Measurements from ENCODE around the gene CARHSP1. TPM values are rescaled to one million over a fixed set of nuclear protein-coding genes. Genes with fewer than 3 reads are reported as not detected.

Gene CARHSP1
- total and polyA plus RNA-seq, 9 of the 15 experiments (the other 6 are each of a cell fraction or from before 2014, with no cell fraction given): 5.8 to 114 (median 41.1) TPM

DNA sequence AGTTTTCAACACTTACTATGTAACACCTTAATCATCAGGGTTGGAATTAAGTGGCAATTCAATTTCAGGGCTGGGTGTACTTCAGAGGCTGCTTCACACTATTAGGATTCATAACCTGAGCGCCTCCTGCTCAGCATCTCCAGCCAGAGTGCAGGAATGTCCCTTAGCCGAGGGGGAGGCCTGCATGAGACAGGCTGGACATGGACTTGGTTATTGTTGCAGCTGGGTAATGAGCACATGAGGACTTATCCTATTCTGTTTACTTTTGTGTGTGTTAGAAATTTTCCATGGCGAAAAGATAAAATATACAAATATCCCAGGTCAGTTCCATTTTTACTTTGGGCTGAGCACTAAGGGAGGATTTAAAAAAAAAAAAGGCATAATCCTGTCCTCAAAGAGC, 60.8 kb downstream of the CARHSP1 start (continued):
- TF ChIP-seq, protein P1, sequence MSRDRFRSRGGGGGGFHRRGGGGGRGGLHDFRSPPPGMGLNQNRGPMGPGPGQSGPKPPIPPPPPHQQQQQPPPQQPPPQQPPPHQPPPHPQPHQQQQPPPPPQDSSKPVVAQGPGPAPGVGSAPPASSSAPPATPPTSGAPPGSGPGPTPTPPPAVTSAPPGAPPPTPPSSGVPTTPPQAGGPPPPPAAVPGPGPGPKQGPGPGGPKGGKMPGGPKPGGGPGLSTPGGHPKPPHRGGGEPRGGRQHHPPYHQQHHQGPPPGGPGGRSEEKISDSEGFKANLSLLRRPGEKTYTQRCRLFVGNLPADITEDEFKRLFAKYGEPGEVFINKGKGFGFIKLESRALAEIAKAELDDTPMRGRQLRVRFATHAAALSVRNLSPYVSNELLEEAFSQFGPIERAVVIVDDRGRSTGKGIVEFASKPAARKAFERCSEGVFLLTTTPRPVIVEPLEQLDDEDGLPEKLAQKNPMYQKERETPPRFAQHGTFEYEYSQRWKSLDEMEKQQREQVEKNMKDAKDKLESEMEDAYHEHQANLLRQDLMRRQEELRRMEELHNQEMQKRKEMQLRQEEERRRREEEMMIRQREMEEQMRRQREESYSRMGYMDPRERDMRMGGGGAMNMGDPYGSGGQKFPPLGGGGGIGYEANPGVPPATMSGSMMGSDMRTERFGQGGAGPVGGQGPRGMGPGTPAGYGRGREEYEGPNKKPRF (IDR thresholded peaks at IDR 0.05; ENCODE audit: low read depth, low read length): no peak
- no peak for TF ChIP-seq SIN3B (IDR thresholded peaks at IDR 0.05; ENCODE audit: low read depth)
- TF ChIP-seq, protein P2, sequence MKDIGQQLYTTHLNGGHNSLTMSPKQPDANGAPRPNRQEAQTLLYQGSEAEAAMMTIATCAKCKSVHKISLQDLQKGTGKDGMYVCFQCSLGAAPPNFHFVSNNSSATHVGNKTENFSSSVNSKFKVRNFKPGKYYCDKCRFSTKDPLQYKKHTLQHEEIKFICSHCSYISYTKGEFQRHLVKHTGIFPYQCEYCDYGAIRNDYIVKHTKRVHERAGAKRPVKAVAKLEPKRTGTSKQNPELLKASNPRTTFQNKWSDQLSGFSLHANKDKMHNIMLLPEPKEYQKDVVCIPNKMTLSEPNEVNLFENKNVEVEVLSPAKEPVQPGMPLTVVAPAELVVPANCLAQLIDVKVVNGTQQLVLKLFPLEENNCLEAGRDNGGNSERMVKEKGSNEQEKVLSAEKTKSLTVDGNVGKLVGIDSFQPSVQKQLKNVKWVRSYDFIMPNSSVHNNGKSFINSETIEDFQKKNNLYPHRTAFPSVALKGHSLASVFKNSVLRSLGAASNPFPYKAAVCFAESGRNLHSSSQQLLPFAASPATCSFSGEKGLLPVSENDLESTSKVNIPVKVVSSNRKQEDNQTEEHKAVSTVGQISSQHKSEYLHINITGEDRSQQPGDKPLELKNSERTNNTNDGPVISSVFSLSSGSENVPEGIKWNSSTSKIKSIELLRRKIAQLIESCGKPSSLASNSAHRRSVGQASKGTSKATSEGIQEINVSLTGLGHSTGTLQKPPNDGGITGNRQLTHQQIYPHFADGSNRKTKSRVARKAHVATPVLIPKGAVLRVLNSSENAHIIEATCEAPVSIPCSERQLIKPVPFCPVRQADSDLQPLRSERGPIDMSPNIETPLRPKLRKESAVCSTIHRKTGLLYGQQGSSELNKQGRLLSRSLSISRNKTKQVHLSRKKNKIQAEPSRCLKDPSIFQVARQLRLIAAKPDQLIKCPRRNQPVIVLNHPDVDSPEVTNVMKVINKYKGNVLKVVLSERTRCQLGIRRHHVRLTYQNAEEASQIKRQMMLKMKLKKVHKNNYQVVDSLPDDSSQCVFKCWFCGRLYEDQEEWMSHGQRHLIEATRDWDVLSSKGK (CRISPR knock-in tag; IDR thresholded peaks at IDR 0.05): no peak
- TF ChIP-seq, protein P3, sequence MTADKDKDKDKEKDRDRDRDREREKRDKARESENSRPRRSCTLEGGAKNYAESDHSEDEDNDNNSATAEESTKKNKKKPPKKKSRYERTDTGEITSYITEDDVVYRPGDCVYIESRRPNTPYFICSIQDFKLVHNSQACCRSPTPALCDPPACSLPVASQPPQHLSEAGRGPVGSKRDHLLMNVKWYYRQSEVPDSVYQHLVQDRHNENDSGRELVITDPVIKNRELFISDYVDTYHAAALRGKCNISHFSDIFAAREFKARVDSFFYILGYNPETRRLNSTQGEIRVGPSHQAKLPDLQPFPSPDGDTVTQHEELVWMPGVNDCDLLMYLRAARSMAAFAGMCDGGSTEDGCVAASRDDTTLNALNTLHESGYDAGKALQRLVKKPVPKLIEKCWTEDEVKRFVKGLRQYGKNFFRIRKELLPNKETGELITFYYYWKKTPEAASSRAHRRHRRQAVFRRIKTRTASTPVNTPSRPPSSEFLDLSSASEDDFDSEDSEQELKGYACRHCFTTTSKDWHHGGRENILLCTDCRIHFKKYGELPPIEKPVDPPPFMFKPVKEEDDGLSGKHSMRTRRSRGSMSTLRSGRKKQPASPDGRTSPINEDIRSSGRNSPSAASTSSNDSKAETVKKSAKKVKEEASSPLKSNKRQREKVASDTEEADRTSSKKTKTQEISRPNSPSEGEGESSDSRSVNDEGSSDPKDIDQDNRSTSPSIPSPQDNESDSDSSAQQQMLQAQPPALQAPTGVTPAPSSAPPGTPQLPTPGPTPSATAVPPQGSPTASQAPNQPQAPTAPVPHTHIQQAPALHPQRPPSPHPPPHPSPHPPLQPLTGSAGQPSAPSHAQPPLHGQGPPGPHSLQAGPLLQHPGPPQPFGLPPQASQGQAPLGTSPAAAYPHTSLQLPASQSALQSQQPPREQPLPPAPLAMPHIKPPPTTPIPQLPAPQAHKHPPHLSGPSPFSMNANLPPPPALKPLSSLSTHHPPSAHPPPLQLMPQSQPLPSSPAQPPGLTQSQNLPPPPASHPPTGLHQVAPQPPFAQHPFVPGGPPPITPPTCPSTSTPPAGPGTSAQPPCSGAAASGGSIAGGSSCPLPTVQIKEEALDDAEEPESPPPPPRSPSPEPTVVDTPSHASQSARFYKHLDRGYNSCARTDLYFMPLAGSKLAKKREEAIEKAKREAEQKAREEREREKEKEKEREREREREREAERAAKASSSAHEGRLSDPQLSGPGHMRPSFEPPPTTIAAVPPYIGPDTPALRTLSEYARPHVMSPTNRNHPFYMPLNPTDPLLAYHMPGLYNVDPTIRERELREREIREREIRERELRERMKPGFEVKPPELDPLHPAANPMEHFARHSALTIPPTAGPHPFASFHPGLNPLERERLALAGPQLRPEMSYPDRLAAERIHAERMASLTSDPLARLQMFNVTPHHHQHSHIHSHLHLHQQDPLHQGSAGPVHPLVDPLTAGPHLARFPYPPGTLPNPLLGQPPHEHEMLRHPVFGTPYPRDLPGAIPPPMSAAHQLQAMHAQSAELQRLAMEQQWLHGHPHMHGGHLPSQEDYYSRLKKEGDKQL (CRISPR knock-in tag; IDR thresholded peaks at IDR 0.05; ENCODE audit: borderline replicate concordance): no peak
- TF ChIP-seq LEF1 (IDR thresholded peaks at IDR 0.05): no peak
- no peak for TF ChIP-seq SETDB1 (IDR thresholded peaks at IDR 0.05; ENCODE audit: low read length)

All from K562 (cell line).